NCI-H82 treated with DMSO at 0.1 percent for 48 hours (cell line): Measurements from ENCODE around the gene ZSCAN4.

Experiments used
- DNase-seq: peaks from one replicate; lab custom pipeline; 2025; ENCODE audit not compliant: unreplicated experiment; lab: John Stamatoyannopoulos, UW

Gene ZSCAN4

GRCh38 chr19:57675881-57676280 is 7.1 kb downstream of the ZSCAN4 start:
- DNase-seq: no peak

GRCh38 chr19:57682226-57682766 is 13.6 kb downstream of the ZSCAN4 start:
- DNase-seq: no peak

GRCh38 chr19:57686727-57687126 is 18.0 kb downstream of the ZSCAN4 start:
- no peak for DNase-seq

GRCh38 chr19:57687363-57688010 is 18.8 kb downstream of the ZSCAN4 start:
- no peak for DNase-seq

GRCh38 chr19:57688011-57688763 is 19.5 kb downstream of the ZSCAN4 start:
- DNase-seq: no peak

- DNase-seq: no peak
These were observed 21.0 kb downstream of the ZSCAN4 start for GRCh38 chr19:57689750-57690149.

GRCh38 chr19:57701625-57702024 is 32.9 kb downstream of the ZSCAN4 start:
- no peak for DNase-seq

GRCh38 chr19:57706346-57706745 is 37.6 kb downstream of the ZSCAN4 start:
- no peak for DNase-seq

- no peak for DNase-seq
These were observed 40.1 kb downstream of the ZSCAN4 start, which contains the start of gene ZNF154 for GRCh38 chr19:57708641-57709361. Gene ZNF154, minus strand, starts transcription at chr19:57709204. Its CDS starts 233 bp downstream, at chr19:57708971.

GRCh38 chr19:57709616-57710015 is 40.9 kb downstream of the ZSCAN4 start:
- DNase-seq: no peak

GRCh38 chr19:57712222-57712621 is 43.5 kb downstream of the ZSCAN4 start:
- DNase-seq: no peak

GRCh38 chr19:57719424-57719823 is 50.7 kb downstream of the ZSCAN4 start:
- DNase-seq: no peak

GRCh38 chr19:57719901-57720519 is 51.3 kb downstream of the ZSCAN4 start:
- no peak for DNase-seq

GRCh38 chr19:57720878-57721277 is 52.1 kb downstream of the ZSCAN4 start:
- DNase-seq: no peak
